ENCODE data around the gene SERPINE2.
A peak's percentile ranks its signal among the peaks of the same experiment; 100 is the strongest.

The SERPINE2 gene

DNA sequence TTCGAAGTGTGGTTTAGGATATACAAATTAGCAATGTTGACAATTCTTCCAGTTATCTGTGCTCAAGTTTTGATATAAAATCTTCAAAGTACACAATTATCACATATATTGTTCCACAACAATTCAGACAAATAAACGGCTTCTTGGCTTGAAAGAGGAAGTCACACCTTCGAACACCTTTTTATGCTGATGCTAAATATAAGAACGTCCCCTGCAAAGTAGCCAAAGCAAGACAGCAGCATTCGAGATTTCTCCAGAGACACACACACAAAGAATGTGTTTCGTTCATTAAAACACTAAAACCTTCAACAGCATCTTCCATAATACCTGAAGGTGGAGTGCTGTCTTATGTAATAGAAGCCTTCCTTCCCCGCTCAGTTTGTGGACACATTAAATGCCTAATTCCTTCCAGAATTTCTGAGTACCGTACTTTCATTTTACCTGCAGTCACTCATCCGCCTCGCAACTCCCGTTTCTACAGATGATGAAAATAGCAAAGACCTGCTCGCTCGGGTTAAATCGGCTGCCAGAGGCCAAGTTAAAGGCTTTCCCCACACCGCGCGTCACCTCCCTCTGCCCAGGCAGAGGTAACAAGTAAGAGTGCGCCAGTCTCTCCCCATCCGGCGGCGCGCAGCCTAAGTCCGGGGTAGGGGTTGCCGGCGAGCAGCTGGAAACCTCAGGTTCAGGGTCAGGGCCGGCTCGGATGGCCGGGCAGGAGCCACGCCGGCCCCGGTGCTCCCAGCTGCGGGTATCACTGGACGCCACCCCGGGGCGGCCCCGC, 847 bp downstream of the SERPINE2 start:
- Mint-ChIP-seq H3K9me3 (no peaks in the 10 kb centered on the region), H3K36me3 (ENCODE audit: insufficient read depth) (no peaks in the 10 kb centered on the region), H3K27ac (peak overlapping the region in 1 of 2 donors; percentile 68), H3K4me1 (ENCODE audit: low read depth in 2 of 2) (peaks cover 7 to 11% of the 10 kb centered on the region in 2 donors), H3K4me3 (peak overlapping the region; percentile 83 to 84), H3K27me3 (peaks cover 77 to 84% of the 10 kb centered on the region in 2 donors)
- DNase-seq: peak in 1 of 3 experiments; percentile 10
- ATAC-seq (replicated peaks): peak; percentile 60

DNA sequence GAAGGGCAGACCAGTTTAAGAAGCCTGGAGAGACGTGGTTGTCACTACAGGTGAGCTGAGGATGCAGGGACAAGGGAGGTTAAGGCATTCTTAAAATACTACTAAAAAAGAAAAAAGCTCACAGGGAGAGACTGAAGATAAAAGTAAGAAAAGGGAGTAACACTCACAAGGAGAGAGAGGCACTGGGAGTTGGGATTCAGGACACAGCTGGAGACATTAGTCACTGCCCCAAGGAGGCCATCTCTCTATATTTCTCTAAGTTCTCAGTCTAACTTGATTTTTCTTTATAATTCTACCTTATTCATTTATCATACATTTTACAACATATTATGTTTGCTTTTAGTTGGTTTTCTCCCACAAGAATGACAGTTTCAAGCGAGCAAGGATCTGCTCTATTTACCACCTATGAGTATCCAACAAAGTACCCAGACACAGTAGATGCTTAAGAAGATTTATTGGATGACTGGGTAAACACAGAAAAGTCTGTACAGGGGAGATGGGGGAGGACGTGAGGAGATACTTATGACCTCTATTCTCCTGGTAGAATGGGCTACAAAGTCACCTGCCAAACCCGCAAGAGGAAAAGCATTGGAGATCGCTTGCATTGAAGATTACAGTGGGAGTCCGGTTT, 2.2 kb downstream of the SERPINE2 start:
- Mint-ChIP-seq H3K27me3 (peaks cover 71 to 77% of the 10 kb centered on the region in 2 donors), H3K4me1 (ENCODE audit: low read depth in 2 of 2) (peaks cover 7 to 11% of the 10 kb centered on the region in 2 donors), H3K4me3 (peak overlapping the region; percentile 14 to 44), H3K36me3 (ENCODE audit: insufficient read depth) (no peaks in the 10 kb centered on the region), H3K9me3 (no peaks in the 10 kb centered on the region), H3K27ac (no peak overlapping the region)
- ATAC-seq (replicated peaks): no peak
- no peak for DNase-seq

GRCh38 chr2:224034017-224034416, 5.1 kb downstream of the SERPINE2 start:
- Mint-ChIP-seq H3K36me3 (ENCODE audit: insufficient read depth) (no peaks in the 10 kb centered on the region), H3K9me3 (no peaks in the 10 kb centered on the region), H3K4me1 (ENCODE audit: low read depth in 2 of 2) (peaks cover 7 to 10% of the 10 kb centered on the region in 2 donors), H3K4me3 (no peak overlapping the region), H3K27me3 (peaks cover 57 to 63% of the 10 kb centered on the region in 2 donors), H3K27ac (no peak overlapping the region)
- ATAC-seq (replicated peaks): no peak
- no peak for DNase-seq

GRCh38 chr2:224033601-224034000, 5.5 kb downstream of the SERPINE2 start:
- Mint-ChIP-seq H3K27me3 (peaks cover 57 to 61% of the 10 kb centered on the region in 2 donors), H3K4me3 (no peak overlapping the region), H3K4me1 (ENCODE audit: low read depth in 2 of 2) (peaks cover 7 to 10% of the 10 kb centered on the region in 2 donors), H3K27ac (no peak overlapping the region), H3K9me3 (no peaks in the 10 kb centered on the region), H3K36me3 (ENCODE audit: insufficient read depth) (no peaks in the 10 kb centered on the region)
- ATAC-seq (replicated peaks) (no peak), DNase-seq (no peak)

GRCh38 chr2:224032283-224032682, 6.8 kb downstream of the SERPINE2 start:
- ATAC-seq (replicated peaks) (no peak), DNase-seq (no peak)
- no peaks in the 10 kb centered on the region for H3K36me3 Mint-ChIP-seq (ENCODE audit: insufficient read depth)
- H3K4me3 Mint-ChIP-seq: no peak overlapping the region
- no peaks in the 10 kb centered on the region for H3K9me3 Mint-ChIP-seq
- H3K27me3 Mint-ChIP-seq: peaks cover 45 to 48% of the 10 kb centered on the region in 2 donors
- H3K27ac Mint-ChIP-seq: no peak overlapping the region
- H3K4me1 Mint-ChIP-seq (ENCODE audit: low read depth in 2 of 2): peaks cover 4 to 5% of the 10 kb centered on the region in 2 donors

DNA sequence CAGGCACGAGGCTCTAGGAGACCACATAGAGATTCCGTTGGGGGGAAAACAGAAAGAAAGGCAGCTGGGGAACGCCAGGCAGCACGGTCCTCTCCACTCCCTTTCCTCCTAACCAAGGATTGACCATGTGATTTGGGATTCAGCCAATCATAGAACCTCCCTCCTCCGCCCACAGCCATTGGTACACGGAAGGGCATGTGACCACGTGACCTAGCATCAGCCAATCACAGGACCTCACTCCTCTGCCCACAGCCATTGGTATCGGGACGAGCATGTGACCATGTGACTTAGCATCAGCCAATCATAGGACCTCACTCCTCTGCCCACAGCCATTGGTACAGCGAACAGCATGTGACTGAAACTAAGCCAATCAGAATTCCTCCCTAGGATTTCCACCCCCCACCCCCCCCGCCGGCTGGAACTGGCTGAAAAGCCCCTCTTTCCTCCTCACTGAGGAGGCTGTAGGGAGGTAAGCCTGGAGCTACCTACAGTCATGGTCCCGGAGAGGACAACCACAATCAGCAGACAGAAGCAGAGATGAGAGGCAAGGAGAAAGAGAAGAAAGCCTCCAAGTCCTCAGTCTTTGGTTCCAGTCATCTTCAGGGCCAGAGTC, 7.6 kb downstream of the SERPINE2 start:
- Mint-ChIP-seq H3K27ac (no peak overlapping the region), H3K36me3 (ENCODE audit: insufficient read depth) (no peaks in the 10 kb centered on the region), H3K4me1 (ENCODE audit: low read depth in 2 of 2) (peaks cover 8 to 10% of the 10 kb centered on the region in 2 donors), H3K4me3 (no peak overlapping the region), H3K9me3 (no peaks in the 10 kb centered on the region), H3K27me3 (peaks cover 37 to 40% of the 10 kb centered on the region in 2 donors)
- DNase-seq (no peak), ATAC-seq (replicated peaks) (no peak)

DNA sequence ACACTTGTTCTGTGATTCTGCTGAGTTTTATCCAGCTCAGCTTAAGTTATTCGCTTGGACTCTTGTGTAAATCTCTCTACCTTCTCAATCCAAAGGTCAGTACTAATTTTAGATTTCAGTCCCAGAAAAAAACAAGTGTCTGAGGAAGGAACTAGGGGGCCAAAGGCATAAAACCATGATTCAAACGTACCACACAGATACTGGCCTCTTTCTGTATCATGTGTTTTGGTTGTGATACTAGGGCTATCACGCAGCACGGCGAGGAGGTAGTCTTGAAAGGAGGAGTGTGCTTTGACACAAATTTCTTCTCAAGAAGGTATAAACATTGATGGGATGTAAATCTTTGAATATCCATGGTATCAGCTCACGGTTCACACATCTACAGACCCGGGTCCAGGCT, 8.3 kb downstream of the SERPINE2 start:
- DNase-seq (no peak), ATAC-seq (replicated peaks) (no peak)
- no peaks in the 10 kb centered on the region for H3K36me3 Mint-ChIP-seq (ENCODE audit: insufficient read depth)
- peaks cover 15 to 16% of the 10 kb centered on the region in 2 donors for H3K4me1 Mint-ChIP-seq (ENCODE audit: low read depth in 2 of 2)
- peaks cover 30 to 33% of the 10 kb centered on the region in 2 donors for H3K27me3 Mint-ChIP-seq
- H3K27ac Mint-ChIP-seq: no peak overlapping the region
- H3K4me3 Mint-ChIP-seq: no peak overlapping the region
- no peaks in the 10 kb centered on the region for H3K9me3 Mint-ChIP-seq

DNA sequence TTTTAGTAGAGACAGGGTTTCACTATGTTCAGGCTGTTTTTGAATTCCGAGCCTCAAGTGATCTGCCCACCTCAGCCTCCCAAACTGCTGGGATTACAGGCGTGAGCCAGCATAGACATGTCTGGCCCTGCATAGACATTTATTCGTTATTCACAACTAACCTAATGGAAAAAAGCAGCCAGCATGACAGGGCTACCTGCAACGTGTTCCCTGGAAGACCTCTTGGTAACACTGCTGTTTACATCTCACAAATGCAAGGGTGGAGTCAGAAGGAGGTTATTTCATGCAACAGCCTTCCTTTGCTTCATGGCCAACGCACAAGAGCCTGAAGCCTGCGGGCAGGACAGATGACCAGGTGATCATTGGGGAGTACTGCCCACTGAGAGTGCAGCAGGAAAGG, 9.2 kb downstream of the SERPINE2 start:
- Mint-ChIP-seq H3K36me3 (ENCODE audit: insufficient read depth) (no peaks in the 10 kb centered on the region), H3K9me3 (no peaks in the 10 kb centered on the region), H3K4me1 (ENCODE audit: low read depth in 2 of 2) (peaks cover 22 to 24% of the 10 kb centered on the region in 2 donors), H3K27ac (no peak overlapping the region), H3K27me3 (peaks cover 24% of the 10 kb centered on the region in 2 donors), H3K4me3 (no peak overlapping the region)
- ATAC-seq (replicated peaks) (no peak), DNase-seq (no peak)

- no peaks in the 10 kb centered on the region for H3K36me3 Mint-ChIP-seq (ENCODE audit: insufficient read depth)
- H3K27ac Mint-ChIP-seq: no peak overlapping the region
- H3K4me1 Mint-ChIP-seq (ENCODE audit: low read depth in 2 of 2): peaks cover 22 to 27% of the 10 kb centered on the region in 2 donors
- no peak overlapping the region for H3K4me3 Mint-ChIP-seq
- ATAC-seq (replicated peaks): no peak
- H3K27me3 Mint-ChIP-seq: peaks cover 4 to 5% of the 10 kb centered on the region in 2 donors
- DNase-seq: no peak
- H3K9me3 Mint-ChIP-seq: no peaks in the 10 kb centered on the region
Measured at GRCh38 chr2:224027931-224028330, 11.2 kb downstream of the SERPINE2 start.

- Mint-ChIP-seq H3K4me3 (no peak overlapping the region), H3K4me1 (ENCODE audit: low read depth in 2 of 2) (peaks cover 22 to 27% of the 10 kb centered on the region in 2 donors), H3K27me3 (no peaks in the 10 kb centered on the region), H3K36me3 (ENCODE audit: insufficient read depth) (no peaks in the 10 kb centered on the region), H3K27ac (peak overlapping the region; percentile 29 to 93), H3K9me3 (no peaks in the 10 kb centered on the region)
- DNase-seq: no peak
- no peak for ATAC-seq (replicated peaks)
Measured at GRCh38 chr2:224027070-224027469, 12.0 kb downstream of the SERPINE2 start.

DNA sequence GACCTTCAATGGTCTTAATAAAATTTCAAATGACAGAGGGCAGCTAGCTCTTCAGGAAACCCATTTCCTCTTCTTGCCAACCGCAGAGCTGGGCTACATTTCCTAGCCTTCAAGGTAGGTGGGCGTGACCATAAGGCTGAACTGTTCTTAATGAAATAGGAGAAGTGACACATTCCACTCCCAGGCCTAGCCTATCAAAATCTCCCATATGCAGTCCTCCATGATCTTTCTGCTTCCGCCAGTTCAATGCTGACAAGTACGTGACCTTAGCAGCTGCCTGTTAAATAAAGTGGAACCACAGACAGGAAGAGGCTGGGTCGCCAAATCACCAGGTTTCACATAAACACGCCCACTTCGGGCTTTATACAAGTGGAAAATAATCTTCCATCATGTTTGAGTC, 13.2 kb downstream of the SERPINE2 start:
- Mint-ChIP-seq H3K4me3 (peak overlapping the region; percentile 47 to 52), H3K4me1 (ENCODE audit: low read depth in 2 of 2) (peaks cover 22 to 27% of the 10 kb centered on the region in 2 donors), H3K9me3 (no peaks in the 10 kb centered on the region), H3K27me3 (no peaks in the 10 kb centered on the region), H3K36me3 (ENCODE audit: insufficient read depth) (no peaks in the 10 kb centered on the region), H3K27ac (peak overlapping the region; percentile 75 to 93)
- peak; percentile 15 to 29 (median 16) for DNase-seq
- peak; percentile 93 for ATAC-seq (replicated peaks)

- no peaks in the 10 kb centered on the region for H3K9me3 Mint-ChIP-seq
- H3K36me3 Mint-ChIP-seq (ENCODE audit: insufficient read depth): no peaks in the 10 kb centered on the region
- peaks cover 22 to 27% of the 10 kb centered on the region in 2 donors for H3K4me1 Mint-ChIP-seq (ENCODE audit: low read depth in 2 of 2)
- peak overlapping the region in 1 of 2 donors; percentile 93 for H3K27ac Mint-ChIP-seq
- H3K27me3 Mint-ChIP-seq: no peaks in the 10 kb centered on the region
- ATAC-seq (replicated peaks): no peak
- no peak for DNase-seq
- H3K4me3 Mint-ChIP-seq: no peak overlapping the region
Measured at GRCh38 chr2:224024270-224024669, 14.8 kb downstream of the SERPINE2 start.

- Mint-ChIP-seq H3K4me1 (ENCODE audit: low read depth in 2 of 2) (peaks cover 22 to 27% of the 10 kb centered on the region in 2 donors), H3K27me3 (no peaks in the 10 kb centered on the region), H3K36me3 (ENCODE audit: insufficient read depth) (no peaks in the 10 kb centered on the region), H3K4me3 (no peak overlapping the region), H3K27ac (peak overlapping the region; percentile 4 to 24), H3K9me3 (no peaks in the 10 kb centered on the region)
- ATAC-seq (replicated peaks) (no peak), DNase-seq (no peak)
Measured at GRCh38 chr2:224023188-224023587, 15.9 kb downstream of the SERPINE2 start.
